Measurements from ENCODE around the gene TSR3. TPM values are rescaled to one million over a fixed set of nuclear protein-coding genes. Genes with fewer than 3 reads are reported as not detected.
"Not testable (repeated sequence)": the region's sequence is repeated elsewhere in the genome, so short reads cannot be mapped to it uniquely, and the experiment has no call there.

TSR3 gene
- total RNA-seq, 1 experiment from 2014 or later, result 88.1 TPM

DNA sequence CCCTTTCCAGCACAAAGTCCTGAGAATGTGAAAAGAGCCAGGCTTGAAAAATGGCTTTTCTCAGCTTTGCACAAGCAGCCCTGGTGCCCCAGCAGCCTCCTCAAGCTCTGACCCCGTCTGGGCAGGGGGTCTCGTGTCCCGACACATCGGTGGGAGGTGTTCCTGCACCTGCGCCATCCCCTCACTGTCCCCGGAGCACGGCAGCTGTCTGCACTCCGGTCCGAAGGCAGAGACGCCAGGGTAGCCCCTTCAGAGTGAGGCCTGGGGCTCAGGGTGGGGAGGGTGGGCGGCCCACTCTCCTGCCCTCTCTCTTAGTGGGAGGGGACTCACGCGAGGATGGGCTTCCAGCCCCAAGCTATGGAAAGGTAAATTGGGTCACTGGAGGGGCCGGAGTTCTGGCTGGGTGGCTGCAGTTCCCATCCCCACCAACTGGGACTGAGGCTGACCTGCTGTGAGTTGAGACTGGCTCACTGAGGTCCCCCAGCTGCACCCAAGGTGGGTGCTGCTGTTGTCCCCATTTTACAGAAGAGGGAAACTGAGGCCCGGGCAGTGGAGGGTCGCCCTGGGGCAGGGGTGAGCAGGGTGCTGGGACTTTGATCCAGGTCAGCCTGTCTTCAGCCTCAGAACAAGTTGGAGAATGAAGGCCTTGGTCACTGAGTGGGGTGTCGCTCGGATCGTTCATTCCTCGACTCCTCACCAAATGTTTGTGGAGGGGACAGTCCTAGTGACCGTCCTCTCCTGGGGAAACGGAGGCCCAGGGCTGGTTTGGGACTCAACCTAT, 20.6 kb downstream of the TSR3 start:
- in situ Hi-C loops (cut with HindIII; ENCODE audit: low sequenced_read_pairs), result no loop called here
- DNase-seq (ENCODE audit: low spot score), result no peak

DNA sequence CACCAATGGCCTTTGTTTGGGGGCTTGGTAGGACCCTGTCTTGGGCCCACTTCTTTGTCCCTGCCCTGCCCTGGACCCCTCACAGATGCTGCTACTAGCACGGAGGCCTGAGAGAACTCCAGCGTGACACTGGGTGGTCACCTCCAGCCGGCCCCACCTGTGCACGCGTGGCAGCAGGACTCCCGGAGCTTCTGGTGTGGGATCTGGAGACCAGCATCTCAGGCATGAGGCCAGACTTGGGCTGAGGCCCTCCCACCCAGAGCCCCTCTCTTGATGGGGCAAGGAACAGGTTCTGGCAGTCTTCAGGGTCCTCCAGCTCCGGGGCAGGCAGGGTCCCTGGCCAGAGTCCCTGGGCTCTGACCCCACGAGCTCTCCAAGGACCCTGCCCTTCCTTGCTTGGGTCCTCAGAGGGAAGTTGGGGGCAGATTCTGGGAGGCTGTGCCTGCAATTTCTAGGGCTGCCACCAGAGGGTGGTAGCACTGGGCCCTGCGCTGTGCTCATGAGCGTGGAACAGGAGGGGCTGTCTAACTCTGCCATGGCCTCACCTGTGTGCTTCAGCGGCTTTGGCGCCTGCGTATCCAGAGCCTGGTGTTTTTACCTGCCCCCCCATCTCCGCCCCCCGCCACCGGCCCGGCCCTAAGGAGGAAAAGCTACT, 21.3 kb downstream of the TSR3 start:
- no peak for DNase-seq (ENCODE audit: low spot score)
- in situ Hi-C loops (cut with HindIII; ENCODE audit: low sequenced_read_pairs), result no loop called here

DNA sequence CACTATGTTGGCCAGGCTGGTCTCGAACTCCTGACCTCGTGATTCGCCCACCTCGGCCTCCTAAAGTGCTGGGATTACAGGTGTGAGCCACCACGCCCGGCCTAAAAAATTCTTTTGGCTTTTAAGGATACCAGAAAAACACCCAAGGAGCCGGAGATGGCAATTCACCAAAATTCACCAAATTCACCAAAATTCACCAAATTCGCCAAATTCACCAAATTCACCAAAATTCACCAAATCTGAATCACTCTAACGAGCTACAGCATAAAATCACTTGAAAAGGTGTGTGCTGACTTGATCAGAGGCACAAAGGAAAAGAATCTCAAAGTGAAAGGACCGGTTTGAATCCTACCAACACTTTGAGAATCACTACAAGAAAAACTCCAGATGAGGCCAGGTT, 22.7 kb downstream of the TSR3 start:
- DNase-seq (ENCODE audit: low spot score); in situ Hi-C loops (cut with HindIII; ENCODE audit: low sequenced_read_pairs): not testable (repeated sequence)

DNA sequence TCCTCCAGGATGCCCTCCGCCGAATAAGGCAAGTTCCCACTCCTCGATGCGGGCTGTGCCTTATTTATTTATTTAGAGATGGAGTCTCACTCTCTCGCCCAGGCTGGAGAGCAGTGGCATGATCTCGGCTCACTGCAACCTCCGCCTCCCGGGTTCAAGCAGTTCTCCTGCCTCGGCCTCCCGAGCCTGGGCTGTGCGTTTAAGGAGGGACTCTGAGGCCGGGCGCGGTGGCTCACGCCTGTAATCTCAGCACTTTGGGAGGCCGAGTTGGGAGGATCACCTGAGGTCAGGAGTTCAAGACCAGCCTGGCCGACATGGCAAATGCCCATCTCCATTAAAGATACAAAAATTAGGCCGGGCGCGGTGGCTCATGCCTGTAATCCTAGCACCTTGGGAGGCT, 23.5 kb downstream of the TSR3 start:
- DNase-seq (ENCODE audit: low spot score); in situ Hi-C loops (cut with HindIII; ENCODE audit: low sequenced_read_pairs): not testable (repeated sequence)

DNA sequence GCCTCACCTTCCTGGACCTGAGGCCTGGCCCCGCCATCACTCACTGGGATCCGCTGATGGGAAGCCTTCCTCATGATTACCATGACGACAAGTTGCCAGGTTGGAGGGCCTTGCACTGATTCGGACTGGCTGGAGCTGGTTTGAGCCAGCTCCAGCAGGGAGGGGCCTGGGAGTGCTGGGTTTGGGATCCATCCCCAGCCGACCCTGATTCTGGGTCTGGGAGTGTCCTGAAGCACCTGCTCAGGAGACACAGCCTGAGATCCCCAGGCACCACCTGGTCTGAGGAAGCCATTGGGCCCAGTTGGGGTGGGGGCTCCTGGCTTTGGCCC, 24.1 kb downstream of the TSR3 start:
- no peak for DNase-seq (ENCODE audit: low spot score)
- in situ Hi-C loops (cut with HindIII; ENCODE audit: low sequenced_read_pairs), result no loop called here

DNA sequence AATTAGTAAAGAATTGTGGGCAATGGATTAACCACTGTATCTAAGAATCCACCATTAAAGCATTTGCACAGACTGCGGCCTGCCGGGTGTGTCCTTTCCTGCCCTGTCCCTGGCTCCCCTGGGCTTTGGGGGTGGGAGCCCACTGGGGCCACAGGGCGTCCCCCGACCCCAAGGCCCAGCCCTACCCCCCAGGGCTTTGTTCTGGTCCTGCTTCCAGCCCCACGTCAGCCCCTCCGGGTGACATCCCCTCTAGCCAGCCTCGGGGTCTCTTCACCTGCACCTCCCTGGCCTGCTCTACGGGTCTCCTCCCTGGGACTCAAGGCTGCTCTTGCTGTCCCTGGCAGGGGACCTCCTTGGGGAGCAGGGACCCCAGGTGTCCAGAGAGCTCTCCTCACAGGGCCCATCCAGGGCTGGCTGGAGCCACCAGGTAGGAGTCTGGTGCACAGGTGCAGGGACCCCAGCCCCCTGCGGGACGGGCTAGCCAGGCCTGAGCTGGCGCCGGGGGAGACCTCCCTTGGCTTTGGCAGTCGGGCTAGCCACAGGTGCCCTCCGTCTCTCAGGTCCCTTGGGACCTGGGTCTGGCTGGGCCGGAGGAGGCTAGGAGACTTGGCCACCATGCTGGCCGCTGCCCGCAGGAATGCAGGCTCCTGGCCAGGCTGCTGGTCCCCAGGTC, 24.6 kb downstream of the TSR3 start:
- DNase-seq (ENCODE audit: low spot score), result no peak
- in situ Hi-C loops (cut with HindIII; ENCODE audit: low sequenced_read_pairs), result no loop called here

DNA sequence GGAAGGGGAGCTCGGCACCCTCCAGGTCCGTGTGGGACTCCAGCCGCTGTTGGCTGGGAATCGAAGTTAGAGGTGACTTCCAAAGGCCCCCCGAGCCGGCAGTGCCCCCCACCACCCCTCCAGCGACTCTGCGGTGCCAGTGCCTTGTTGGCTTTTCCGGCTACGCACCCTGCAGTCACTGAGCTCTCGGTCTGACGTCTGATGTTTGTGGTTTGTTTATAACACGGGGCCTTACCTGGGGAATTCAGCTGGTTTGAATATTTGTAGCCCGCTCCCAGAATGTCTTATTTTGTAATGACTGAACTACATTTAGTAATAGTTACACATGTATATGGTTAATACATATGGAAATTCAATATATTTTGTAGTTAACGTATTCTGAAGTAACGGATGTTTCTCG, 25.3 kb downstream of the TSR3 start:
- in situ Hi-C loops (cut with HindIII; ENCODE audit: low sequenced_read_pairs), result no loop called here
- DNase-seq (ENCODE audit: low spot score), result no peak

DNA sequence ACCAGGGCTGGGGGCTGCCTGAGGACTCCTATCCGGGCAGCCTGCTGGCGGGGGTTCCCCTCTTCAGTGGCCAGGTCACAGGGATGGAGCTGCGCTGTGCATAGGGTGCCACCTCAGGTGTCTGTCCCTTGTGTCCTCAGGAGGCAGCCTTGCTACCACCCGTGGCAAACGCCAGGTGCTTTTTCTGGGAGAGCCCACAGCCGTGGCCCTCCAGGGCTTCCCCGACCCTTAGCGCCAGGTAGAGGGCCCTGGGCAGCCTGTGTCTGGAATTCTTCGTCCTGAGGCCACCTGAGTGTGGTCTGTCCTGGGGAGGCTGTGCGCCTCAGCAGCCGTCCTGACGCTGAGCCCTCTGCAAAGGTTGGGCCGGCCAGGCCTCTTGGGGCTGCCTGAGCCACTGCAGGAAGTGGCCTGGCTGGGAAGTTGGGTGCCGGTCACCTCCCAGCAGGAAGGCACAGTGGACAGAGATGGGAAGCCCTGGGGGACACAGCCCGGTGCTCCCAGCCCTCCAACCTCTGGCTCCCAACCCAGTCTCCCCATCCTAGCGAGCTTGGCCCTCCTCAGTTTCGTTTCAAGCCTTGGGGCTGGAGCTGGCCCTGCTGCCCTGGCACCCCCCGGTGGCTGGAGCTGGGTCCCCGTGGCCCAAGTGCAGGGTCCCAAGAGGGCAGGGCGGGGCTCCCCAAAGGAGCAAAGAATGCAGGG, 25.9 kb downstream of the TSR3 start:
- DNase-seq (ENCODE audit: low spot score), result no peak
- in situ Hi-C loops (cut with HindIII; ENCODE audit: low sequenced_read_pairs), result no loop called here

DNA sequence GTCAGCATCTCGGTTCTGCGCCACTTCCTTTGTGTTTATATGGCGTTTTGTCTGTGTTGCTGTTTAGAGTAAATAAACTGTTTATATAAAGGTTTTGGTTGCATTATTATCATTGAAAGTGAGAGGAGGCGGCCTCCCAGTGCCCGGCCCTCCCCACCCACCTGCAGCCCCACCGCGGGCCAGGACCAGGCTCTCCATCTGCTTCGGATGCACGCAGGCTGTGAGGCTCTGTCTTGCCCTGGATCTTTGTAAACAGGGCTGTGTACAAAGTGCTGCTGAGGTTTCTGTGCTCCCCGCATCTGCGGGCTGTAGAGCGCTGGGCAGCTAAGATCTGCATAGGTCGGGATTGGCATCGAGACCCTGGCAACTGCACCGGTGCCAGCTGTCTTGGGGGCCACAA, 26.4 kb downstream of the TSR3 start:
- in situ Hi-C loops (cut with HindIII; ENCODE audit: low sequenced_read_pairs), result no loop called here
- DNase-seq (ENCODE audit: low spot score), result peak; percentile 65

DNA sequence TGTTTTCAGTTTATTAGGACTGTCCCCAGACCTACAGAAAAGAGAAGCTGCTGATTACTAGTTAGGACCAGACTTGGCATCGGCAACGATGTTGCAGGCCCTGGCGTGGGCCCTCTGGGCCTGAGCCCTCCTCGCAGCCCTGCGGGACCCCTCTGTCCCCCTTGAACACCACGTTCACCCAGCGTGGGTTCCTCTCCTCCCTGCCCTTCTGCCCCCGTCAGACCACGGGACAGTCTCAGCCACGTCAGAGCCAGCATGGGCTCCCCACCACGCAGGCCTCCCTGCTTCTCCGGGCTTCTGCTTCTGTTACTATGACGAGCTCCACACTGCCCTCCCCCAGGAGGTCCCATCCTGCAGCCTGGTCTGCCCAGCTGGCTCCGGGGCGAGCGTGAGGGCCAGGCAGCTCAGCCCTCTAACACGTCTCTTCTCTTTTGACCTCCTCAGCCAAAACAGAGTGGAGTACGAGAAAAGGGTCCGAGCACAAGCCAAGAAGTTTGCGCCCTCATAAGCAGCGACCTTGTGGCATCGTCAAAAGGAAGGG, 27.3 kb downstream of the TSR3 start:
- in situ Hi-C loops (cut with HindIII; ENCODE audit: low sequenced_read_pairs), result no loop called here
- peak; percentile 62 for DNase-seq (ENCODE audit: low spot score)

DNA sequence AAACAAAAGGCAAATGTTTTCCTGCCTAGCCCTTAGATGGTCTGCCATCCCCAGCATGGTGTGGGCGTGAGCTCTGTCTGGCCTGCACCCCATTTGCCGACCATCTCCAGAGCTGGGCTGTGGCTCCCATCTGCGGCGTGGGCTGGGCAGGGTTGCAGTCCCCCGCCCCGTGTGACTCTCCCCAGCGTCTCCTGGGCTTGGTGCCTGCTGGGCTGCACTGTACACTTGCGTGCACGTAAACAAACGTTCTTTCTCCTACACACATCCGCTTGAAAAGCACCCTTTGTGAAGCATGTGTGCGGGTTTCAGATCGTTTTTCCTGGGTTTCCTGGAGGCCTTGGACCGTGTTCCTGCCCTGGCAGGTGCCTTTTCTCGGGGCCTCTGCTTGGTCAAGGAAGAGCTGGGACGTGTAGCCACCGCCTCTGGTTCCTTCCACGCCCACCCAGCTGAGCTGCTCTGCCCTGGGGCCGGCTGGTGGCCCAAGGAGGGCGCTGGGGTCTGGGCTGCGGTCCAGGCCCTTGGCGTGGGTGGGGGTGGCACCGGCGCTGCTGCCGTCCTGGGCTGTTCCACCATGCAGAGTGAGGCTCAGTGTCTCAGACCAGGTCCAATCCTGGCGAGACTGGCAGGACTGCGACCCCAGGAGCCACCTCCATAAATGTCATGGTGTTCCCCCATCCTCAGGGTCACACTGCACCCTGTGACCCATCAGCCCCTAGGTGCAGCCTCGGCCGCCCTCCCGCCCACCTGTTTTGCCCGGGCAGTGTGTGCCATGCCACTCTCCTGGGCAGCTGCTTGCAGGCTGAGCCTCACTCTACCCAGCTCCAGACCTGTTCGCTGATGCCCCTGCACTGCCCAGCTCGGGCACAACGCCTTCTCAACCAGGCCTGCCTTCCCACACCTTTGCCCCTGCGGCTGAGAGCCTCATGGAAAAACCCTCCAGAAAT, 28.1 kb downstream of the TSR3 start:
- in situ Hi-C loops (cut with HindIII; ENCODE audit: low sequenced_read_pairs), result no loop called here
- no peak for DNase-seq (ENCODE audit: low spot score)

DNA sequence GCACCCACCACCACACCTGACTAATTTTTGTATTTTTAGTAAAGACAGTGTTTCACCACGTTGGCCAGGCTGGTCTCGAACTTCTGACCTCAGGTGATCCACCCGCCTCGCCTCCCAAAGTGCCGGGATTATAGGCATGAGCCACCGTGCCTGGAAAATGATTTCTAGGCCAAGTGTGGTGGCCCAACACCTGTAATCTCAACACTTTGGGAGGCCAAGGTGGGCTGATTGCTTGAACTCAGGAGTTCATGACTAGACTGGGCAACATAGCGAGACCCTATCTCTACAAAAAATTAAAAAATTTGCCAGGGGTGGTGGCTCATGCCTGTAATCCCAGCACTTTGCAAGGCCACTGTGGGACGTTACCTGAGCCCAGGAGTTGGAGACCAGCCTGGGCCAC, 29.3 kb downstream of the TSR3 start:
- in situ Hi-C loops (cut with HindIII; ENCODE audit: low sequenced_read_pairs), result no loop called here
- DNase-seq (ENCODE audit: low spot score), result no peak

DNA sequence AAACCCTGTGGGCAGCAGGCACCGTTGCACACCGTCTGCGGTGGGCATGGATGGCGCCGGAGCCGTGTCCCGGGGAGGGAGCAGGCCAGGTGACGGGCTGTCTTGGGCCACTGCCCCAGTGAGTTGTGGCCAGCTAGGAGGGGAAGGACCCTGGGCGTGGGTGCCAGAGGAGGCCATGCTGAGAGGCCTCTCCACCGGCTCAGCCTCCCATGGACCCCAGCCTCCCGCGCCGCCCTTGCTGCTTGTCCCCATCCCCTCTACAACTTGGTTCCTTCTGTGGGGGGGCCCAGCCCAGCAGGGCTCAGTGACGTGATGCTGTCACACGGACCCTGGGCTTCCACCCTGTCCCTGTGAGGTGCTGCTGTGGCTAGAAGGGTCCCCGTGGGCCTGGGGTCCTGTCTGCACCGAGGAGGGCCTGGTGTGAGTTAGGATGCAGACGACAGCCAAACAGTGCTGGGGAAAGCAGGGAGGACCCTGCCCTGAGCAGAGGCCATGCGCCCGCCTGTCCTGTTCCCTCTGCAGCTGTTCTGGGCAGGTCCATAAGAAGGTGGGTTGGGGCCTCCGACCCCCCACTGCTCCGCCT, 30.9 kb downstream of the TSR3 start:
- DNase-seq (ENCODE audit: low spot score), result no peak
- in situ Hi-C loops (cut with HindIII; ENCODE audit: low sequenced_read_pairs), result no loop called here

DNA sequence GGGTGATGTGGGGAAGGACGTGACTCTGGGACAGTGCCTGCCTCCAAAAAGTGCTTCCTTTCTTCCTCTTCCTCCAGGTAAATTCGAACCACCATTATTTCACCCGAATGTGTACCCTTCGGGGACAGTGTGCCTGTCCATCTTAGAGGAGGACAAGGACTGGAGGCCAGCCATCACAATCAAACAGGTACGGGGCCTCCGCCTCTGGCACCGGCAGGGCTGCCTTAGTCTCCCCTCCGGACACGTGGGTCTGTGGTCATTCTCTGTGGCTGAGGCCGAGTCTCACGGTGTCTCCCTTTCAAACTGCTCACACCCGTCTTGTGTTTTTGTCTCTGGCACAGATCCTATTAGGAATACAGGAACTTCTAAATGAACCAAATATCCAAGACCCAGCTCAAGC, 31.6 kb downstream of the TSR3 start:
- in situ Hi-C loops (cut with HindIII; ENCODE audit: low sequenced_read_pairs), result no loop called here
- DNase-seq (ENCODE audit: low spot score), result no peak

DNA sequence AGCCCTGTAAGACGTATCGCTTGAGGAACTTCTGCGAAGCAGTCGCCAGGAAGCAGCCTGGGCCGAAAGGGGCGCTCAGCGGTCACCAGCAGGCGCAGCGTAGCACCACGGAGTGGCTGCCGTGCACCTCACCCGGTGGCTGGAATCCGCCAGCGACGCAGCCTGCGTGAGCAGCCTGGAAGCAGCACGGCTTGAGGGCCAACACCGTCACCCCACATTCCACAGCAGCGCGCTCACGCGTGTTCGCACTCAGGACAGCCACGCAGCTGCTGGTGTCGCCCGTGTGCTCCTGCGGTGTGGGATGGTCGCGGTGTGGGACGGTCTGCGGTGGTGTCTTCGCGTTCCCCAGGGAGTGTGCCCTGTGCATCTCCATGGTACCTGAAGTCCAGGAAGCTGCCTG, 32.6 kb downstream of the TSR3 start:
- no peak for DNase-seq (ENCODE audit: low spot score)
- in situ Hi-C loops (cut with HindIII; ENCODE audit: low sequenced_read_pairs), result no loop called here

DNA sequence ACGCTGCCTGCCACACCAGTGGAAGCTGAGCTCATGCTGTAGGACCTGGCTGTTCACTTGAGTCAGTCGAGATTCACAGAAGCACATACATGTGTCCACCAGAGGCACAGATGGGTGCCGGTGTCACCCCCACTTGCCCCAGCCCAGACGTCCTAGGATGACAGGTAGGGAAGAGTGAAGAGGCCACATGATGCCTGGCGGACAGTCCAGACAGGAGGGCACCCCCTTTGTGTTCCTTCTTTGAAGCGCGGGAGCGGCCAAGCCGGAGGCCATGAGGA, 33.5 kb downstream of the TSR3 start:
- DNase-seq (ENCODE audit: low spot score), result no peak
- in situ Hi-C loops (cut with HindIII; ENCODE audit: low sequenced_read_pairs), result no loop called here

DNA sequence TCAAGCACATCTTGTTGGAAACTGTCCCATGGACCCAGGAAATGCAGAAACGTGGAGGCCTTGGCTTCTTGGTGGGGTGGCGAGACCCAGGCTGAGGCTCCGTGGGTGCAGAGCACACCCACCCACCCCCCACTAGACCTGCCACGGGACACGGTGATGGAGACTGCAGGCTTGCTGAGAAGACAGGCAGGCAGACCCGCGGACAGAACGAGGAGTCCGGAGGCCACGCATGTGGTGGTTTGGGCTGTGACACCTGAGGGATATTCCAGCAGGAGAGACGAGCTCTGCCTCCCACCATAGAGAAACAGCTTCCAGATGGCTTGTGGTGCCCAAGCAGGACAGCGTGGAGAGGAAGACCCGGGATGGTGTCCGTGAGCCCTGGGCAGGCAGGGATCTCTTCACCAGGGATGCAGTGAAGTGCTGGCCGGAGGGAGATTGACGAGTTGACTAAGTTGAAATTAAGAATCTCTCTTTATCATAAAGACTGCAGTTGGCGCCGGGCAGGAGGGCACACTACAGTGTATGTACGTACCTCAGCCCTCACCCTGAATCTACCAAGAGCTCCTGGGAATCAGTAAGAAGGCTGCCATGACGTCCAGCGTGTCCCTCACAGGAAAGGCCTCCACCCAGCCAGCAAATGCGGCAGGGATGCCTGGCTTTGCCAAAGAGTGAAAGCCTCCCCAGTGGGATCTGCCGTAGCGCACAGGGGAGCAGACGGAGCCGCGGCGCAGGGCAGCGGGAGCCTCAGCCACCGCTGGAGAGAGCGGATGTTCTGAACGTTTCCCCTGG, 34.0 kb downstream of the TSR3 start:
- DNase-seq (ENCODE audit: low spot score), result no peak
- in situ Hi-C loops (cut with HindIII; ENCODE audit: low sequenced_read_pairs), result no loop called here

DNA sequence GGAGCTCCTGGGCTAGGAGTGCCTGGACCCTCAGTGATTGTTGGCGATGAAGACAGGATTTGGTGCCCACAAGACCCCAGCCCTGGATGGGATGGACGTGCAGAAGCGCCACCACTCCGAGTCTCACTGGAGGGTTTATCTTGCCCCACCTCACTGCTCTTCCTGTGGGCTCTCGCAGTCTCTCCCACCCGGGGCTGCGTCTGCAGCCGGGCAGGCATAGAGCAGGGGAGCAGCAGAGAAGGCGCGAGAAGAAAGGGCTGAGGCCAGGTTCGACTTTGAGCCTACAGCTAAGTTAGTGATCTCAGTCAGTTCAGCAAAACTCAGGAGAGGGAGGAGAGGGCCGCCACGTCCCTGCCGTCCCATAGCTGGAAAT, 35.7 kb downstream of the TSR3 start:
- in situ Hi-C loops (cut with HindIII; ENCODE audit: low sequenced_read_pairs), result no loop called here
- DNase-seq (ENCODE audit: low spot score), result no peak

Measured in G401 (cell line).